ENCODE measurements around the gene KCP.

Gene KCP

DNA sequence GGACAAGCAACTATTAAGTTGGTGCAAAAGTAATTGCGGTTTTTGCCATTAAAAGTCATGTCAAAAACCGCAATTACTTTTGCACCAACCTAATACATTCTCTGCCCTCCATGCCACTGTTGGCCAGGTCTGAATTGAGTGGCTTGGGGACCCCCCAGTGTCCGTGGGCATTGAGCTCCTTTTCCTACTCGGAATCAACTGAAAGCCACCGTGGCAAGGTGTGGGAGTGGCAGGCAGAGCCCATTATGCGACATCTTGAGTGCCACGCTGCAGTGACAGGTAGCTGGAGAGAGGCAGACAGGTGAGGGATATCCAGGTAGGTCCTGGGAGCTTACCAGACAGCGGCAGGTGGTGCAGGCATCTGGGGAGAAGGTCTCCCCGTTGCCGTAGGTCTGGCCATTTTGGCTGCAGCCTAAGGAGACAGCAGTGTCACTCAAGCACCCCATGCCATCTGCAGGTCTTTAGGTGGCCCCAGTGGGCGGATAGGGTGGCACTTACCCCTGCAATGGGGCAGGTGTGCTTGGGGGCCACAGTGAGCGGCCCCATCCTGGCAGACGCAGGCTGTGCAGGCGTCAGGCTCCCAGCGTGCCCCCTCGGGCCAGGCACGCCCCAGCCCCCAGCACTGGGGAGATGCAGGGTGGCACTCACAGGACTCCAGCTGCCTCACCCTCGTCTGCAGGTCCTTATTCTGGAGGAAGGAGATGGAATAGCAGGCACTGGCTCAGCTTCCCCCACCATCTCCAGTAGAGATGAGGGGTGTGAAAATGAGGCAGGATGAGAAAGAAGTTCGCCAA, 3.5 kb downstream of the KCP start:
- Histone ChIP-seq H3K9me3 (ENCODE audit: insufficient read depth, low read depth, low read length) (no peaks in the 10 kb centered on the region), H3K4me3 (ENCODE audit: low read length, poor library complexity, severe bottlenecking) (no peak overlapping the region), H3K9ac (ENCODE audit: low read depth, low read length, poor library complexity, severe bottlenecking) (no peak overlapping the region), H3K4me1 (ENCODE audit: insufficient read depth, low read length, poor library complexity, severe bottlenecking) (peaks cover 4% of the 10 kb centered on the region), H3K27me3 (ENCODE audit: insufficient read depth, low read length, poor library complexity, severe bottlenecking) (no peaks in the 10 kb centered on the region), H3K36me3 (ENCODE audit: insufficient read depth, low read length) (no peaks in the 10 kb centered on the region), H3F3A (ENCODE audit: low read depth) (no peaks in the 10 kb centered on the region), H4K20me1 (ENCODE audit: insufficient read depth, low read length, poor library complexity, severe bottlenecking) (no peaks in the 10 kb centered on the region), H3K9me2 (replicated peaks; ENCODE audit: low read depth, low read length) (no peaks in the 10 kb centered on the region), H3K79me2 (ENCODE audit: insufficient read depth, low read length) (no peaks in the 10 kb centered on the region), H3K4me2 (ENCODE audit: low read depth, low read length, poor library complexity, severe bottlenecking) (no peak overlapping the region), H2AFZ (ENCODE audit: low read length) (no peak overlapping the region)
- TF ChIP-seq, protein P1, sequence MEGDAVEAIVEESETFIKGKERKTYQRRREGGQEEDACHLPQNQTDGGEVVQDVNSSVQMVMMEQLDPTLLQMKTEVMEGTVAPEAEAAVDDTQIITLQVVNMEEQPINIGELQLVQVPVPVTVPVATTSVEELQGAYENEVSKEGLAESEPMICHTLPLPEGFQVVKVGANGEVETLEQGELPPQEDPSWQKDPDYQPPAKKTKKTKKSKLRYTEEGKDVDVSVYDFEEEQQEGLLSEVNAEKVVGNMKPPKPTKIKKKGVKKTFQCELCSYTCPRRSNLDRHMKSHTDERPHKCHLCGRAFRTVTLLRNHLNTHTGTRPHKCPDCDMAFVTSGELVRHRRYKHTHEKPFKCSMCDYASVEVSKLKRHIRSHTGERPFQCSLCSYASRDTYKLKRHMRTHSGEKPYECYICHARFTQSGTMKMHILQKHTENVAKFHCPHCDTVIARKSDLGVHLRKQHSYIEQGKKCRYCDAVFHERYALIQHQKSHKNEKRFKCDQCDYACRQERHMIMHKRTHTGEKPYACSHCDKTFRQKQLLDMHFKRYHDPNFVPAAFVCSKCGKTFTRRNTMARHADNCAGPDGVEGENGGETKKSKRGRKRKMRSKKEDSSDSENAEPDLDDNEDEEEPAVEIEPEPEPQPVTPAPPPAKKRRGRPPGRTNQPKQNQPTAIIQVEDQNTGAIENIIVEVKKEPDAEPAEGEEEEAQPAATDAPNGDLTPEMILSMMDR (conservative IDR thresholded peaks at IDR 0.05; ENCODE audit: low read length) = no peak
- TF ChIP-seq EZH2phosphoT487 (IDR thresholded peaks at IDR 0.05; ENCODE audit: borderline replicate concordance) = no peak

DNA sequence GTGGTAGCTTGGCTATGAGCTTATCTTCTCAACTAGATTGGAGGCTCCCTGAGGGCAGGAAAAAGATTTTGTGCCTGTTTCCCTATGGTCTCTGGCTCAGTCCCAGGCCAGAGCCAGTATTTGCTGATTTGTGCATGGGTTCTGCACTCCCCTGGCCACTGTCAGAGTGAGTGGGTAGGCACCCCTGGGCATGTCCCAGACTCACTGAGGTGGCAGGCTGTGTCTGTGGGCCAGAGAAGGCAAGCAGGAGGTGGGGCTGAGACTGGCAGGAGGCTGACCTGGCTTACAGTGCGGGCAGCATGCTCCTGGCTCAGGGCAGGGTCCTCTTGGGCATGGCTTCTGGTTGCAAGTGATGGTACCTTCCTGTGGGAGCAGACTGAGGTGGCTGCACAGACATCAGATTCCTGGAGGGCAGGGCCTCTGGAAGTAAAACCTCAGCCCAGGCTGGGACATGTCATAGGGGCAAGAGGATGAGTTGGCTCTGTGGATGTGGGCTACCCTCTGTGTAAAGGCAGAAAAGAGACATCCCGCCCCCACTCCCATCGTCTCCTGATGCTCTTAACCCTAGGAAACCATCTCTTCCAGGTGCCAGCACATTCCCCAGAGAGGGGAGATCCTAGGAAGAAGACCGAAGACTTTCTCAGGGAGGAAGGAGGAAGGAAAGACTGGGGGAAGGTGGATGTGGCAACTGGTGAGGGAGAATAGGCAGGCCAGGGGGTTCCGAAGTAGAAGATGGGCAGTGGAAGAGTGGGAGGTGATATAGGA, 4.3 kb downstream of the KCP start:
- H3K4me1 ChIP-seq (ENCODE audit: insufficient read depth, low read length, poor library complexity, severe bottlenecking) = peaks cover 4% of the 10 kb centered on the region
- no peak overlapping the region for H3K4me3 ChIP-seq (ENCODE audit: low read length, poor library complexity, severe bottlenecking)
- TF ChIP-seq, protein P1 (conservative IDR thresholded peaks at IDR 0.05; ENCODE audit: low read length) = no peak
- no peaks in the 10 kb centered on the region for H3K36me3 ChIP-seq (ENCODE audit: insufficient read depth, low read length)
- no peak overlapping the region for H3K9ac ChIP-seq (ENCODE audit: low read depth, low read length, poor library complexity, severe bottlenecking)
- no peaks in the 10 kb centered on the region for H3F3A ChIP-seq (ENCODE audit: low read depth)
- no peak overlapping the region for H3K4me2 ChIP-seq (ENCODE audit: low read depth, low read length, poor library complexity, severe bottlenecking)
- H3K9me3 ChIP-seq (ENCODE audit: insufficient read depth, low read depth, low read length) = no peaks in the 10 kb centered on the region
- no peaks in the 10 kb centered on the region for H3K9me2 ChIP-seq (replicated peaks; ENCODE audit: low read depth, low read length)
- H3K79me2 ChIP-seq (ENCODE audit: insufficient read depth, low read length) = no peaks in the 10 kb centered on the region
- H4K20me1 ChIP-seq (ENCODE audit: insufficient read depth, low read length, poor library complexity, severe bottlenecking) = no peaks in the 10 kb centered on the region
- no peaks in the 10 kb centered on the region for H3K27me3 ChIP-seq (ENCODE audit: insufficient read depth, low read length, poor library complexity, severe bottlenecking)
- H2AFZ ChIP-seq (ENCODE audit: low read length) = no peak overlapping the region

DNA sequence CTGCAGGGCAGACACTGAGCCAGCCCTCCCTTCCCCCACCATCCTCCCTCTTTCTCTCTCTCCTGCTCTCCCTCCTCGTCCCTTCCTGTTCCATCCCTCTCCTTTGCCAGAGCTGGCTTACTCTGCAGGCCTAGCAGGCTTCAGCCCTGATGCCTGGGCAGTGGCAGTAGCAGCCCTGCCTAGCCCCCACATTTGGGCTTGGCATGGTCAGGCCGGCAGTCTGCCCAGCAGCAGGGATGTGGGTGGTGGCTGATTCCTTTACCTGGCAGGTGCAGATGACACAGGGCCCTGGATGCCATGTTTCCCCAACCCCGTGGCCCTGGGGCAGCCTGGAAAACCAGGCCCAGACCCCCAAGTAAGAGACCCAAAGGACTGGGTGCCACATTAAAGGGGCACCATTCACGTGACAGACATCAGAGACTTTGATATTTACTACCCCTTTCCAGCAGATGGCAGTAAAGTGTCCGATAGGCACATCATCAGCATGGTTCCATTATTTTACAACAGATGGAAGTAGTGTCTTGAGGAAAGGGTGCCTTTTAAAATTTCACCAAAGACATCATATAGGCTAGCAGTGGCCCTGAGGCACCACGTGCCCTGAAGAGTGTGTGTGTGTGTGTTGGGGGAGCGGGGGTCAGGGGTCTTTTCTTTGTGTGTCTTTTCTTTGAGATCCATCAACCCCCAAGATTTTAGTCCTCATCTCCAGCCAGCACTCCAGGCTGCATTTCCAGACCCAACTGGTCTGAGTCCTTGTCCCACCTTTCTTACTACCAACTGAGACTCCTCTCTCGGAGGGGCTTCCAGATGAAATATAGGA, 5.9 kb downstream of the KCP start:
- Histone ChIP-seq H3K4me1 (ENCODE audit: insufficient read depth, low read length, poor library complexity, severe bottlenecking) (peaks cover 4% of the 10 kb centered on the region), H3K4me3 (ENCODE audit: low read length, poor library complexity, severe bottlenecking) (peak overlapping the region; percentile 11), H3K9ac (ENCODE audit: low read depth, low read length, poor library complexity, severe bottlenecking) (no peak overlapping the region), H3K9me3 (ENCODE audit: insufficient read depth, low read depth, low read length) (0 out of 2 replicates have a peak, but pooled peaks cover under 1% of the 10 kb centered on the region), H2AFZ (ENCODE audit: low read length) (peak overlapping the region; percentile 47), H3K4me2 (ENCODE audit: low read depth, low read length, poor library complexity, severe bottlenecking) (peak overlapping the region; percentile 23), H4K20me1 (ENCODE audit: insufficient read depth, low read length, poor library complexity, severe bottlenecking) (no peaks in the 10 kb centered on the region), H3K36me3 (ENCODE audit: insufficient read depth, low read length) (no peaks in the 10 kb centered on the region), H3F3A (ENCODE audit: low read depth) (no peaks in the 10 kb centered on the region), H3K9me2 (replicated peaks; ENCODE audit: low read depth, low read length) (no peaks in the 10 kb centered on the region), H3K79me2 (ENCODE audit: insufficient read depth, low read length) (no peaks in the 10 kb centered on the region), H3K27me3 (ENCODE audit: insufficient read depth, low read length, poor library complexity, severe bottlenecking) (no peaks in the 10 kb centered on the region)
- no peak for TF ChIP-seq EZH2phosphoT487 (IDR thresholded peaks at IDR 0.05; ENCODE audit: borderline replicate concordance)
- TF ChIP-seq, protein P1 (conservative IDR thresholded peaks at IDR 0.05; ENCODE audit: low read length) = peak; percentile 89
